ENCODE data around the gene BOD1L2.

DNA sequence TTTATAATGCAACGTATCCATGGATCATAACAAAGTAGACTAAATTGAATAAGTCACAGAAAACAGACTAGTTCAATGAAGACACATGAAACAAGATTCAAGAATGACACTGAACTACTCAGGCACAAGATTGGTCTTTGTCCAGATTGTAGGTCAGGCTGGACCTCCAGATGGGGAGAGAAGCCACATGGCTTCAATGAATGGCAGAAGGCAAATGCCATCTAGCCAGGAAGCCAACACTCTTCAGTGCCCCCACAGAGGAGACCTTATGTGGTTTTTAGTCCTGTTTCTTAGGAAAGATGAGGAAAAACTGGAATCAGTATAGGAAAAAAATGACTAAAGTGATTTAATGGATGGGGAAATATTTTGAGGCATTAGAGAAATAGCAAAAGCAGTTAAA, 43.1 kb downstream of the BOD1L2 start:
- TF ChIP-seq EZH2 (IDR thresholded peaks at IDR 0.05; ENCODE audit: borderline replicate concordance, low read length) (no peak), CTCF (IDR thresholded peaks at IDR 0.05; ENCODE audit: low read length) (no peak)

Measured in OCI-LY1 (cell line).